Measurements from ENCODE around the gene TRIM47. TPM values are rescaled to one million over a fixed set of nuclear protein-coding genes. Genes with fewer than 3 reads are reported as not detected.
A peak's percentile ranks its signal among the peaks of the same experiment; 100 is the strongest.

Gene TRIM47
- total and polyA plus RNA-seq, 2 of the 13 experiments (the other 11 are each of a cell fraction or from before 2014, with no cell fraction given), result 33.5 to 82.0 TPM

GRCh38 chr17:75894049-75894733 lies 15.8 kb upstream of the TRIM47 start (continued):
- no peak for TF ChIP-seq ARID4A (CRISPR knock-in tag; IDR thresholded peaks at IDR 0.05; ENCODE audit: borderline replicate concordance)
- peak; percentile 47 for TF ChIP-seq XRCC5 (optimal IDR thresholded peaks at IDR 0.05; ENCODE audit: low read length)
- no peak for TF ChIP-seq ARNTL (CRISPR knock-in tag; IDR thresholded peaks at IDR 0.05)
- TF ChIP-seq ARNT2 (CRISPR knock-in tag; IDR thresholded peaks at IDR 0.05; ENCODE audit: low read depth), result peak; percentile 48; the same call in 1 of the 2 replicates
- no peak for TF ChIP-seq SALL1 (CRISPR knock-in tag; IDR thresholded peaks at IDR 0.05)
- TF ChIP-seq ZSCAN31 (CRISPR knock-in tag; IDR thresholded peaks at IDR 0.05; ENCODE audit: low read depth), result no peak
- TF ChIP-seq ZNF142 (CRISPR knock-in tag; IDR thresholded peaks at IDR 0.05), result no peak
- 0 out of 2 replicates have a peak, but pooled peaks have one; percentile 21 for TF ChIP-seq ZNF580 (CRISPR knock-in tag; IDR thresholded peaks at IDR 0.05; ENCODE audit: borderline replicate concordance, low read depth)
- TF ChIP-seq ZNF326 (CRISPR knock-in tag; IDR thresholded peaks at IDR 0.05; ENCODE audit: borderline replicate concordance), result peak; percentile 93
- no peak for TF ChIP-seq ZNF20 (CRISPR knock-in tag; IDR thresholded peaks at IDR 0.05)
- TF ChIP-seq PTBP1 (IDR thresholded peaks at IDR 0.05; ENCODE audit: low read depth, low read length, poor library complexity, severe bottlenecking), result no peak
- no peak for TF ChIP-seq CEBPB (IDR thresholded peaks at IDR 0.05; ENCODE audit: borderline replicate concordance, low read depth, low read length)
- TF ChIP-seq FOXP4 (CRISPR knock-in tag; IDR thresholded peaks at IDR 0.05), result 0 out of 2 replicates have a peak, but pooled peaks have one; percentile 24
- peak; percentile 84 for TF ChIP-seq ZNF333 (CRISPR knock-in tag; IDR thresholded peaks at IDR 0.05; ENCODE audit: borderline replicate concordance)
- no peak for TF ChIP-seq EP300 (IDR thresholded peaks at IDR 0.05; ENCODE audit: low read depth in 2 of 2, low read length in 2 of 2)
- no peak for TF ChIP-seq EP300 (CRISPR knock-in tag; IDR thresholded peaks at IDR 0.05; ENCODE audit: borderline replicate concordance)

All from HepG2 (cell line).